ENCODE results near the gene NAV3. TPM values are rescaled to one million over a fixed set of nuclear protein-coding genes. Genes with fewer than 3 reads are reported as not detected.

NAV3 gene
- total RNA-seq, 2 donors from 2014 or later, result 0.72 to 1.9 TPM

- Histone ChIP-seq H3K36me3 (no peaks in the 10 kb centered on the region), H3K9me3 (no peaks in the 10 kb centered on the region), H3K27ac (no peak overlapping the region), H3K27me3 (no peaks in the 10 kb centered on the region), H3K4me1 (no peaks in the 10 kb centered on the region), H3K9ac (ENCODE audit: low read depth in 2 of 2, low read length in 2 of 2) (no peak overlapping the region), H3K4me3 (no peak overlapping the region)
- DNase-seq, result no peak
- no peak for TF ChIP-seq CTCF (IDR thresholded peaks at IDR 0.05)
- intact Hi-C loops (cut with DNase I), result no loop called here
These were observed 197.7 kb downstream of the NAV3 start for GRCh38 chr12:78028426-78028825.

- no peak for DNase-seq
- no peaks in the 10 kb centered on the region for H3K9me3 ChIP-seq
- TF ChIP-seq CTCF (IDR thresholded peaks at IDR 0.05), result no peak
These were observed 203.3 kb downstream of the NAV3 start for GRCh38 chr12:78034025-78034424.

GRCh38 chr12:78035901-78036606 lies 205.4 kb downstream of the NAV3 start:
- intact Hi-C loops (cut with DNase I), result no loop called here
- Histone ChIP-seq H3K9me3 (no peaks in the 10 kb centered on the region), H3K27ac (no peak overlapping the region), H3K4me1 (no peaks in the 10 kb centered on the region), H3K27me3 (no peaks in the 10 kb centered on the region), H3K9ac (ENCODE audit: low read depth in 2 of 2, low read length in 2 of 2) (no peak overlapping the region), H3K36me3 (no peaks in the 10 kb centered on the region), H3K4me3 (no peak overlapping the region)
- no peak for TF ChIP-seq CTCF (IDR thresholded peaks at IDR 0.05)
- DNase-seq, result no peak

More at GRCh38 chr12:78034025-78034424, 203.3 kb downstream of the NAV3 start:
- no peaks in the 10 kb centered on the region for H3K4me1 ChIP-seq
- no peak overlapping the region for H3K27ac ChIP-seq
- intact Hi-C loops (cut with DNase I), result no loop called here
- H3K27me3 ChIP-seq, result no peaks in the 10 kb centered on the region
- no peaks in the 10 kb centered on the region for H3K36me3 ChIP-seq
- H3K9ac ChIP-seq (ENCODE audit: low read depth in 2 of 2, low read length in 2 of 2), result no peak overlapping the region
- H3K4me3 ChIP-seq, result no peak overlapping the region

GRCh38 chr12:78036874-78037273 lies 206.2 kb downstream of the NAV3 start:
- no peak for DNase-seq
- Histone ChIP-seq H3K27ac (no peak overlapping the region), H3K36me3 (no peaks in the 10 kb centered on the region), H3K27me3 (no peaks in the 10 kb centered on the region), H3K9ac (ENCODE audit: low read depth in 2 of 2, low read length in 2 of 2) (no peak overlapping the region), H3K4me3 (no peak overlapping the region), H3K9me3 (no peaks in the 10 kb centered on the region), H3K4me1 (no peaks in the 10 kb centered on the region)
- no peak for TF ChIP-seq CTCF (IDR thresholded peaks at IDR 0.05)
- intact Hi-C loops (cut with DNase I), result no loop called here

GRCh38 chr12:78037707-78038106 lies 207.0 kb downstream of the NAV3 start:
- Histone ChIP-seq H3K27me3 (no peaks in the 10 kb centered on the region), H3K9me3 (no peaks in the 10 kb centered on the region), H3K9ac (ENCODE audit: low read depth in 2 of 2, low read length in 2 of 2) (no peak overlapping the region), H3K36me3 (no peaks in the 10 kb centered on the region), H3K27ac (no peak overlapping the region), H3K4me3 (no peak overlapping the region), H3K4me1 (no peaks in the 10 kb centered on the region)
- DNase-seq, result no peak
- no peak for TF ChIP-seq CTCF (IDR thresholded peaks at IDR 0.05)
- intact Hi-C loops (cut with DNase I), result no loop called here

Data from colonic mucosa (tissue), 4 donors.